ENCODE data around the gene PEX6.
A peak's percentile ranks its signal among the peaks of the same experiment; 100 is the strongest.

PEX6 gene

DNA sequence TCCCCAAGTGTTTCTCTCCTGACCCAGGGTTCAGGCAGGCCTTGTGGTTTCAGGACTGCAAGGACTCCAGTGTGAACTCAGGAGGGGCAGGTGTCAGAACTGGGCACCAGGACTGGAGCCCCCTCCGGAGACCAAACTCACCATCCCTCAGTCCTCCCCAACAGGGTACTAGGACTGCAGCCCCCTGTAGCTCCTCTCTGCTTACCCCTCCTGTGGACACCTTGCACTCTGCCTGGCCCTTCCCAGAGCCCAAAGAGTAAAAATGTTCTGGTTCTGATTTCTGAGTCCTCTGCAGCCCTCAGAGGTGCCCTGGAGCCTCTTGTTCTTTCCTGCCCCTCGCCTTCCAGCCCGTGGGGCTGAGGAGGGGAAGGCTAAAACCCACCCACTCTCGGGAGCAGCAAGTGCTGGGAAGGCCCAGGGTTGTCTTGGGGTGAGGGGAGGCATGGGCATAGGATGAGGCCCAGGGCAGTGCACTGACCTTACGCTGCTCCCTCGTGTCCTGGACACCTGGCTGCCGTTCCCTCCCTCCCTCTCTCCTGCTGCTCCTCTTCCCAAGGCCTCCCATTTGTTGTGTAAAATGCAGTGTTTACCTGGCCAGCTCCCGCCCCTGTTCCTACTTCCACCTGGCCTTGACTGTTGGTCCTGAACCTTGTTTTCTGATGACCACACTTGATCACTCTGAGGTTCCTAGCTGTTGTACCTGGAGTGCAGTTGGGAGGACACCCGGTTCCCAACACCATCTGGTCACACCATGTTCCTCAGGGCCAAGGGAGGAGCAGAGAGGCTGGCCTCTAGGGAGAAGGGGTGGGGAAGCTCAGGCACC lies 39.8 kb downstream of the PEX6 start:
- H3K9ac ChIP-seq (ENCODE audit: insufficient read length): no peak overlapping the region
- DNase-seq (ENCODE audit: low read depth, low spot score): no peak

DNA sequence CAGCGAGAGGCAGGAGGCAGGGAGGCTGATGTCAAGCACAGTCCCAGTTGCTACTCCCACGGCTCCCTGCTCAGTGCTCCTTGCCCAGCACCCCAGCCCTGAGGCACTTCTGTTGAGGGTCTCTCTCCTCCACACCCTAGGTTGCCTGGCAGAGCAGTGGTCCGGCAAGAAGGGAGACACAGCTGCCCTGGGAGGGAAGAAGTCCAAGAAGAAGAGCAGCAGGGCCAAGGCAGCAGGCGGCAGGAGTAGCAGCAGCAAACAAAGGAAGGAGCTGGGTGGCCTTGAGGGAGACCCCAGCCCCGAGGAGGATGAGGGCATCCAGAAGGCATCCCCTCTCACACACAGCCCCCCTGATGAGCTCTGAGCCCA lies 40.6 kb downstream of the PEX6 start:
- Histone ChIP-seq H3K9ac (ENCODE audit: insufficient read length) (no peak overlapping the region), H3K36me3 (ENCODE audit: insufficient read depth, low read length) (peaks cover 35% of the 10 kb centered on the region; the same call in 1 of the 2 replicates), H3K27ac (no peak overlapping the region)

More for the DNA sequence above, 39.8 kb downstream of the PEX6 start:
- Histone ChIP-seq H3K36me3 (ENCODE audit: insufficient read depth, low read length) (peaks cover 30% of the 10 kb centered on the region; the same call in 1 of the 2 replicates), H3K9me3 (ENCODE audit: low read depth, low read length) (no peaks in the 10 kb centered on the region), H3K4me3 (no peak overlapping the region), H3K27ac (no peak overlapping the region)
- TF ChIP-seq FOXP2 (optimal IDR thresholded peaks at IDR 0.05; ENCODE audit: control extremely low read depth, extremely low read length, insufficient read depth): no peak
- TF ChIP-seq EZH2 (IDR thresholded peaks at IDR 0.05): no peak
- TF ChIP-seq POLR2AphosphoS5 (IDR thresholded peaks at IDR 0.05; ENCODE audit: borderline replicate concordance, low read depth, low read length): no peak

DNA sequence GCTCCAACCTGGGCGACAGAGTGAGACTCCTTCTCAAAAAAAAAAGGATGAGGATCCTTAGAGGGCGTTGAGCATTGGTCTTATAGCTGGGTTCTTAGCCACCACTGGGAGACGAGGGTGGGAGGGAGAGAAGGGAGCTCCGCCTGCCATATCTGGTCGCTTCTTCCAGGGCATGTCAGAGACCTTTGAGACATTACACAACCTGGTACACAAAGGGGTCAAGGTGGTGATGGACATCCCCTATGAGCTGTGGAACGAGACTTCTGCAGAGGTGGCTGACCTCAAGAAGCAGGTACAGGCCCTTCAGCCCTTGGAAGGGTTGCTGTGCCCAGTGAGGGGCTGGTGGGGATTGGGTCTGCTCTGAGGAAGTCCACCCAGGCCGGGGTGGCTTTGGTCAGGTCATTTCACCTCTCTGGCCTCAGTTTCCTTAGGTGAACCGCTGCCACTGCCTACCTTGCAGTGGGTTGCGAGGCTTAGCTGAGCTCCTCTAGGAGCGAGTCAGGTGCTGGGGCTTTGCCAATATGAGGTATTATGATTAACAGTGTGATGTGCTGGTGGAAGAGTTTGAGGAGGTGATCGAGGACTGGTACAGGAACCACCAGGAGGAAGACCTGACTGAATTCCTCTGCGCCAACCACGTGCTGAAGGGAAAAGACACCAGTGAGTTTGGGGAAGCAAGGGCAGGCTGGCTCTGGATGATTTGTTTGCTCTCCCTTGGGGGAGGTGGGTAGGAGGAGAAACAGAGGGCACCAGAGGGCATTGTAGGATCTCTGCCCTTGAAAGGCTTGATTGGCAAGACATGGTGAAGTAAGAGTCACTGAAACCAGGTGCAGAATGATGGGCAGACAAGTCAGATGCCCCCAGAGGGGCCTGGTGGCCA lies 41.2 kb downstream of the PEX6 start:
- Histone ChIP-seq H3K4me3 (no peak overlapping the region), H3K9me3 (ENCODE audit: low read depth, low read length) (no peaks in the 10 kb centered on the region), H3K9ac (ENCODE audit: insufficient read length) (no peak overlapping the region), H3K27ac (no peak overlapping the region), H3K36me3 (ENCODE audit: insufficient read depth, low read length) (peaks cover 35% of the 10 kb centered on the region; the same call in 1 of the 2 replicates)
- no peak for DNase-seq (ENCODE audit: low read depth, low spot score)
- TF ChIP-seq FOXP2 (optimal IDR thresholded peaks at IDR 0.05; ENCODE audit: control extremely low read depth, extremely low read length, insufficient read depth) (no peak), EZH2 (IDR thresholded peaks at IDR 0.05) (no peak), POLR2AphosphoS5 (IDR thresholded peaks at IDR 0.05; ENCODE audit: borderline replicate concordance, low read depth, low read length) (no peak)

More for the DNA sequence above, 40.6 kb downstream of the PEX6 start:
- no peak for DNase-seq (ENCODE audit: low read depth, low spot score)
- no peak for TF ChIP-seq POLR2AphosphoS5 (IDR thresholded peaks at IDR 0.05; ENCODE audit: borderline replicate concordance, low read depth, low read length)
- TF ChIP-seq EZH2 (IDR thresholded peaks at IDR 0.05): no peak
- no peak for TF ChIP-seq FOXP2 (optimal IDR thresholded peaks at IDR 0.05; ENCODE audit: control extremely low read depth, extremely low read length, insufficient read depth)
- no peaks in the 10 kb centered on the region for H3K9me3 ChIP-seq (ENCODE audit: low read depth, low read length)
- no peak overlapping the region for H3K4me3 ChIP-seq

DNA sequence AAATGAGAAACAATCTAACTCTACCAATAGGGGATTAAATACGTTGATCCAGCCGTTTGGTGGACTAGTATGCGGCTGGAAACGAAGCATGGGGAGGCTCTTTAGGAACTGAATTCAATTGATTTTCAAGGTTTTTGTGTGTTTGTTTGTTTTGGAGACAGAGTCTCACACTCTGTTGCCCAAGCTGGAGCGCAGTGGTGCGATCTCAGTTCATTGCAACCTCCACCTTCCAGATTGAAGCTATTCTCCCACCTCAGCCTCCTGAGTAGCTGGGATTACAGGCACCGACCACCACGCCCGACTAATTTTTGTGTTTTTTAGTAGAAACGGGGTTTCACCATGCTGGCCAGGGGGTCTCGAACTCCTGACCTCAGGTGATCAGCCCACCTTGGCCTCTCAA lies 42.6 kb downstream of the PEX6 start:
- DNase-seq (ENCODE audit: low read depth, low spot score): no peak
- peaks cover 38% of the 10 kb centered on the region; the same call in 1 of the 2 replicates for H3K36me3 ChIP-seq (ENCODE audit: insufficient read depth, low read length)

DNA sequence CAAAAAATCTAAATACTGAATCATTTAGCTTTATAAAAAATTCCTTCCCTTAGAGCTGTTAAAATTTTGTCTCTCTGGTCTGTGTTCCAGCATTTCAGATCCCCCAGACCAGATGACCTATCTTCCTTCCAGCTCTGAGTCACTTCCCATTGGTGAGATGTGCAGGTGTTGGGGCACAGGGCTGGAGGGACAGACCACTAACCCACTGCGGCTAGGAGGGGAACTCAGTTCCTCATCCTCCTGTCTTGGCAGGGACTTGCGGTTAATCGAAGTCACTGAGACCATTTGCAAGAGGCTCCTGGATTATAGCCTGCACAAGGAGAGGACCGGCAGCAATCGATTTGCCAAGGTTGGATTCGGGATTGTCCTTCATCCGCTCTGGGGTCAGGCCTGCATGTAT lies 43.7 kb downstream of the PEX6 start:
- DNase-seq (ENCODE audit: low read depth, low spot score): no peak
- peaks cover 38% of the 10 kb centered on the region; the same call in 1 of the 2 replicates for H3K36me3 ChIP-seq (ENCODE audit: insufficient read depth, low read length)

More for the DNA sequence above, 42.6 kb downstream of the PEX6 start:
- Histone ChIP-seq H3K4me3 (no peak overlapping the region), H3K9me3 (ENCODE audit: low read depth, low read length) (no peaks in the 10 kb centered on the region), H3K27ac (no peak overlapping the region), H3K9ac (ENCODE audit: insufficient read length) (no peak overlapping the region)
- TF ChIP-seq FOXP2 (optimal IDR thresholded peaks at IDR 0.05; ENCODE audit: control extremely low read depth, extremely low read length, insufficient read depth) (no peak), POLR2AphosphoS5 (IDR thresholded peaks at IDR 0.05; ENCODE audit: borderline replicate concordance, low read depth, low read length) (no peak), EZH2 (IDR thresholded peaks at IDR 0.05) (no peak)

DNA sequence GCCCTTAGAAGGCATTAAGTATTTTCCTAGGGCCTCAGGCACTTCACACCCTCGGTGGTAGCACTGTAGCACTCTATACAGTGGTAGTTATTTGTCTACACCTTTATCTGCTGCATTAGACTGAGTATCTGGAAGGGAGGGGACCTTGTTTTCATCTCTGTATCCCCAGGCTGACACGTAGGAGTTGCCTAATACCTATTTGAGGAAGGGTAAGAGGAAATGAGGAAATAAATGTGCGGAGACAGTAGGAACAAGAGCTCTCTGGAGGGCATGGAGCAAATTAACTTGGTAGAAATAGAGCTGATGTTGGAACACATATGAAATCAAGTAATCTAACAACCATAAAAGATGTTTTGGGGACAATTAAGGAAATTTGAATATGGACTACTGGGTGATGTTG lies 45.8 kb downstream of the PEX6 start:
- TF ChIP-seq FOXP2 (optimal IDR thresholded peaks at IDR 0.05; ENCODE audit: control extremely low read depth, extremely low read length, insufficient read depth): no peak
- TF ChIP-seq POLR2AphosphoS5 (IDR thresholded peaks at IDR 0.05; ENCODE audit: borderline replicate concordance, low read depth, low read length): no peak
- TF ChIP-seq EZH2 (IDR thresholded peaks at IDR 0.05): no peak
- Histone ChIP-seq H3K9me3 (ENCODE audit: low read depth, low read length) (no peaks in the 10 kb centered on the region), H3K4me3 (no peak overlapping the region), H3K36me3 (ENCODE audit: insufficient read depth, low read length) (peaks cover 35% of the 10 kb centered on the region; the same call in 1 of the 2 replicates), H3K9ac (ENCODE audit: insufficient read length) (peak overlapping the region; percentile 7), H3K27ac (no peak overlapping the region; the same call in 1 of the 2 replicates)
- DNase-seq (ENCODE audit: low read depth, low spot score): no peak

More for the DNA sequence above, 43.7 kb downstream of the PEX6 start:
- H3K27ac ChIP-seq: no peak overlapping the region
- no peak overlapping the region for H3K4me3 ChIP-seq
- no peaks in the 10 kb centered on the region for H3K9me3 ChIP-seq (ENCODE audit: low read depth, low read length)
- H3K9ac ChIP-seq (ENCODE audit: insufficient read length): no peak overlapping the region
- TF ChIP-seq EZH2 (IDR thresholded peaks at IDR 0.05) (no peak), FOXP2 (optimal IDR thresholded peaks at IDR 0.05; ENCODE audit: control extremely low read depth, extremely low read length, insufficient read depth) (no peak), POLR2AphosphoS5 (IDR thresholded peaks at IDR 0.05; ENCODE audit: borderline replicate concordance, low read depth, low read length) (no peak)

DNA sequence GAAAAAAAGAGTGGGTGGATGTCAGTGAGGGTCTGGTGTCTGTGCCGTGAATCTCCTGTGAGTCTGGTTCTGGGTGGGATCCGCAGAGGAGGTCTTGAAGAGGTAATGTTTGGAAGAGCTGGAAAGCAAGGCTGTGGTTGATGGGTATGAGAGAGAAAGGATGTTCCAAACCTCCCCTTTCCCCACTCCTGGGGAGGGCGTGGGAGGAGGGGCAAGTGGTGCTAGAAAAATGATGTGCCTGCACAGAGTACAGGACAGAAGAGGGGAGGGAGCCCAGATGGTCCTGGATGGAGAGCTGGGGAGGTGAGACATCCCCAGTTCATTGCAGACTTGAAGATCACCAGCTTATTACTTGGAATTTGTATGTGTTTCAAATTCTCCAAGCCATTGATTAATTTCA lies 46.6 kb downstream of the PEX6 start:
- no peak for DNase-seq (ENCODE audit: low read depth, low spot score)
- H3K4me3 ChIP-seq: no peak overlapping the region
- no peaks in the 10 kb centered on the region for H3K9me3 ChIP-seq (ENCODE audit: low read depth, low read length)
- no peak overlapping the region for H3K27ac ChIP-seq
- H3K36me3 ChIP-seq (ENCODE audit: insufficient read depth, low read length): peaks cover 29% of the 10 kb centered on the region; the same call in 1 of the 2 replicates
- TF ChIP-seq EZH2 (IDR thresholded peaks at IDR 0.05): no peak
- no peak for TF ChIP-seq POLR2AphosphoS5 (IDR thresholded peaks at IDR 0.05; ENCODE audit: borderline replicate concordance, low read depth, low read length)
- TF ChIP-seq FOXP2 (optimal IDR thresholded peaks at IDR 0.05; ENCODE audit: control extremely low read depth, extremely low read length, insufficient read depth): no peak
- peak overlapping the region; percentile 47 for H3K9ac ChIP-seq (ENCODE audit: insufficient read length)

Measured in SK-N-MC (cell line).